Measurements from ENCODE around the gene SLC25A18. TPM values are rescaled to one million over a fixed set of nuclear protein-coding genes. Genes with fewer than 3 reads are reported as not detected.

SLC25A18 gene
- total RNA-seq: not detected in 2 replicates

GRCh38 chr22:17562906-17563870 is at the start of gene SLC25A18:
Gene SLC25A18, plus strand, starts transcription at chr22:17563498. Its CDS starts 16,447 bp downstream, at chr22:17579945.

GRCh38 chr22:17628406-17629172 is 65.3 kb downstream of the SLC25A18 start, which contains the start of gene ATP6V1E1:
Gene ATP6V1E1, minus strand, starts transcription at chr22:17628749. Its CDS starts 114 bp downstream, at chr22:17628635.

GRCh38 chr22:17638432-17639246 is 75.3 kb downstream of the SLC25A18 start, which contains the start of gene BCL2L13:
Gene BCL2L13, plus strand, starts transcription at chr22:17638757. Its CDS starts 16,955 bp downstream, at chr22:17655712.

Other genes starting within 250 kb of the SLC25A18 start
- not detected in 2 replicates for gene CECR2, start 194.0 kb upstream of the SLC25A18 start, total RNA-seq
- 76.9 and 83.1 TPM in 2 replicates for gene ATP6V1E1, start 65.3 kb downstream of the SLC25A18 start, total RNA-seq
- gene BCL2L13, start 75.3 kb downstream of the SLC25A18 start, total RNA-seq: 55.7 and 56.5 TPM in 2 replicates
- gene BID, start 211.0 kb downstream of the SLC25A18 start, total RNA-seq: 7.5 and 7.9 TPM in 2 replicates

Measured in placental epithelial cell (primary cell).